AML-193 (cell line): ENCODE data around the gene ADD3.
A peak's percentile ranks its signal among the peaks of the same experiment; 100 is the strongest.

Experiments
- DNase-seq, 2 experiments: peaks; one replicate each; lab custom pipeline; 2025; lab: John Stamatoyannopoulos, UW

ADD3 gene

GRCh38 chr10:110007701-110008517 is at the start of gene ADD3:
Gene ADD3 (plus strand): TSS chr10:110007984. CDS start chr10:110100654, 92,670 bp downstream.
- DNase-seq: peak; percentile 13 to 34

DNA sequence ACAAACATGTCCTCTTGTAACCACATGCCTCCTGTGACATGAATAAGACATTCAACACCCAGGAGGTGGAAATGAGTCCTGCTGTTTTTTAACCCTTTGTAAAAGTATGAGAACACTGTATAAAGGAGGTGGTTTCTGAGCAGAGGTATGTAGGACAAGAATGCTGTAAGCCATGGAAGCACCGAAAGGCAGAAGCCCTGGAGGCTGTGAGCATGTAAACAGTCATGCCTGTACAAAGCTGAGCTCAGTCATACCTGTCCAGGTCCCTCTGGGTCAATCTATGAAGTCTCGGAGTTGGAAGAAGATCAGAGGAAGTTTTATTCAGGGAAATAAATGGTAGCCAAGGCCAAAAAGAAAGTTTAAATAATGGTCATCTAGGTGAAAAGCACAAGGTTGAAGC is 49.7 kb upstream of the ADD3 start:
- no peak for DNase-seq

DNA sequence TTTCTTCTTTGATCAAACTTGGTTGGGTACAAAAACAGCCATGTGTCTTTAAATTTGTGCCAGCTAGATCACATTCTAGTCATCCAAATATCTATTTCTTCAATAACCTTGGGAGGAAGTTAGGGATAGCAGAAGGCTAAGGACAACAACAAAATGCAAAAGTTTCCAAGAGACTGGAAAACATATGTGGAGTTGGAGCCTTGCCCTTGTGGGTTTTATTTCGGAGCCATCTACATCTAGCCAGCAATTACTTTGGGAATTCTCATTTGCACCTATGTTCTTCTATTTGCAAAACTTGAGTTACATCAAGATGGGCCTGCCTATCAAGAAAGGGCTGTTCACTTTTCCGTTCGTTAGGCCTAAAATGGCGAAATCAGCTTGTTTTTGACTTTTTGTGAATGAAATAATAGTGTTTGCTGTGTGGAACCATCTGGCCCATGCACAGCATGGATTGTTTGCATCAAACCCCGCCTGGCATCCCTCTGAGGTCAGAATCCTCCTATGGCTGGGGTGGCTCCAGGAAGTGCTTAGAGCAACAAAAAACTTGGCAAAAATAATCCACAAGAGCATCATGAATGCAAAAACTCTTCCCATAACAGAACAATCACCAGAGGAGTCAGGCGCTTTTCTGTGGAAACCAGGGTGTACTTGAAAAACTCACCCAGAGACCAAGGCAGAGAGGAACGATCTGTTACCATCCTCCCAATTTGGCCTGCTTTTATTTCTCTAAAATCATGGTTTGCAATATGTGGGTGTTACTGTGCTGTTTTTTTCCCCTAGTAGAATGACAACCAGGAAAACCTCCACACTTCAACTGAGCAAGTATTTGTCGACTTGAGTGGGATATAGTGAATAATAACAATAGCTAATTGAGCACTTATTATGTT is 48.3 kb upstream of the ADD3 start:
- no peak for DNase-seq

GRCh38 chr10:109960682-109961081 is 47.1 kb upstream of the ADD3 start:
- DNase-seq: no peak

DNA sequence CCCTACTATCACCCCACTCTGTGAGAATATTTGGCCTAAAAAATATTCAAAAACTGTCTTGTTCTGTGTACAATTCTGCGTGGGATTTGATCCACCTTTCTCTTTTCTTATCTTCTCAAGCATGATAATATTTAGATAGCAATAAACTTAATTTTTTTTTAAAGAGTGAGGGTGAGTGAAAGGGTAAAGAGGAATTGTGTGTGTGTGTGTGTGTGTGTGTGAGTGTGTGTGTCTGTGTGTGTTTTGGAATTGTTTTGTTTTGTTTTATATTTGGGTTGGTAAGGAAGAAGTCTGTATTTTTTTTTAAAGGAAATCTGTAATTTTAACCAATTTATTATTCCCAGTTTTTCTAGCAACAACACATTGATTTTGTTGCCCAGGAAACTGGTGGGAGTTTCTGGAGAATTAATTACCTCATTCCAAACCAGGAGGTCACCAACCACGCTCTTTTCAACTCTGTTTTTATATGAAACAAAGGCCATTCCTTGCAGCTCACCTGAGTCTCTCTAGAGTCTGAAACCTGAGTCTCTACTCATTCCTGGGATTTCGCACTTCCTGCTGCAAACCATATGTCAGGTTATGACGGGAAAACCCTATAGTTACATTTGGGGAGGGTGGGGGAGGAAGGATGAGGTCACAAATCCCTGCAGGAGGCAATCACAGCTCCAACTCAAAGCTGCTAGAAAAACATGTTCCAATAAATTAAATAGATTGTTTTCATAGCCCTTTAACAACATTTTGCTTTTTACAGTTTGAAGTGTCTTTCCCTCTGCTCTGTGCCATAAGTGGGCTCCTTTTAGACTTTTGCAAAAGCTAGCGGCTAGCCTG is 46.4 kb upstream of the ADD3 start:
- DNase-seq: no peak

DNA sequence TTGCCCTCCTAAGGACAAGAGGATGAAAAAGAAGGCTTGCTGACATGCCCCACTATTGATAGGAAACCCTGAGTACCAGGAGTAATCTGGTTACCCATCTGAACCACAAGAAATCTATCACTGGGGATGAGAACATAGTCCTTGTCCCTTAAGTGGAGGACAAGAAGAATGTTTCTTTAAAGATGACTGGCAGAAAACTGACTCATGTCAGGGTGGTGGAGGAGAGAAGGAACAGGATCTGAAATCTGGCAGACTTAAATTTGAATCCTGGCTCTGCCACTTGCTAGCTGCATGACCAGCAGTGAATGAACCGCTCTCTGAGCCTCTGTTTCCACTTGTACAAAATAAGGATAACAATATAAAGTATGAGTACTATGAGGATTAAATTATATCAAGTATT is 45.5 kb upstream of the ADD3 start:
- DNase-seq: no peak

DNA sequence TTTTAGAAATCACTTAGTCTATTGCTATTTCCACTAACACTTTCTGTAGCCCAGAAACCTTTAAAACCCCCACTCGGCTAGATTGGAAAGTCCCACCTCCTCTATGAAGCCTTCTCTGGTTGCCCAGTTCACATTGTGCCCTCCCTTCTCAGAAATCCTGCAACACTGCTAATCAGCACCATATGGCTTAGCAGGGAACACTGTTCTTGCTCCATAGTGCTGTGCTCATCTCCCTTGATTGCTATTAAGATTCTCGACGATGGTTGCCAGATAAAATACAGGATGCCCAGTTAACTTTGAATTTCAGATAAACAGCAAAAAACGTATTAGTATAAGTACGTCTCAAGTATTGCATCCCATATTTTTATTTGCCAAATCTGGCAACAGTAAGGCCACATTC is 44.3 kb upstream of the ADD3 start:
- no peak for DNase-seq

DNA sequence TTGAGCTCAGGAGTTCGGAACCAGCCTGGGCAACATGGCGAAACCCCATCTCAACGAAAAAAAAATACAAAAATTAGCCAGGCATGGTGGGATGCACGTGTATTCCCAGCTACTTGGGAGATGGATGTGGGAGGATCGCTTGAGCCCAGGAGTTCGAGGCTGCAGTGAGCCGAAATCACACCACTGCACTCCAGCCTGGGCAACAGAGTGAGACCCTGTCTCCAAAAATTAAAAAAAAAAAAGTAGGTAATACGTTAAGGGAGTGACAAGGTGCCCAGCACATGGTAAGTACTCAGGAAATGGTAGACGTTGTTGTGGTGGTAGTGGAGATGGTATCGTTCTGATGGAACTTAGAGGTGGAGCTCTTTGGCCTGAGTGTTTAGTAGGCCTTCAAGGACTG is 43.5 kb upstream of the ADD3 start:
- DNase-seq: no peak

DNA sequence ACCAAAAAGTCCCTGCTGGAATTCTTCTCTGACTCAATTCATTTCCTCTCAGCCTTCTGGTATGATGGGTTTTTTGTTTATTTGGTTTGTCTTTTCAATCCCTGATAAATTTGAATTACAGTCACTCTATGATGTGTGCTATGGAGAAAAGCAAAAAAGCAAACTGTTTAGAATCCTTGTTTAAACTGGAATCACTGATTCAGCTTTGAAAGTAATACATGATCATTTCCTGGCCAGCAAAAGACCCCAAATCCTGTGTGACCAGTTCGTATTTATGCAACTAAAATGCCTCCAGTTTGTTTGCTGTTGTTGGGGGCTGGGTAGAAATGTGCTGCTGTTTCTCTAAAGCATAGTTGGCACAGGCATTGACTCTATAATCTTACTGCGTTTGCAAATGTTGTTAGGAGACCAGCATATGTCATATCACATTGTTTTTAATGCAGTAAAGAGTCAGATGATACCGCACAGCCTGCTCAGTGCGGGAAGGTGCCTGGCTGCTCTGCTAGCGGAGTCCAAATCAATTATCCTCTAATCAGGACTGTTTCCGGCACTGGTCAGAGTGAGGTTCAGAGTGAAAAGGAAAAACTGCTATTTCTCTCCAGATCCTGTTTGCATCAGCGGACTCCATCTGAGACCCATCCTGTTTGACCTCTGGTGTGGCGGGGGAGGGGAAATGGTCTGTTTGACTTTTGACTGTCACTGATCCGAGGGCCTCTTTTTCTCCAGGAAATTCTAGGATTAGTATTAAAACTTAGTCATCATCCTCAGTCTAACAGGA is 40.6 kb upstream of the ADD3 start:
- no peak for DNase-seq

- DNase-seq: no peak
Observed at GRCh38 chr10:109967739-109968088, 40.1 kb upstream of the ADD3 start.

GRCh38 chr10:109968953-109969759 is 38.6 kb upstream of the ADD3 start:
- no peak for DNase-seq

DNA sequence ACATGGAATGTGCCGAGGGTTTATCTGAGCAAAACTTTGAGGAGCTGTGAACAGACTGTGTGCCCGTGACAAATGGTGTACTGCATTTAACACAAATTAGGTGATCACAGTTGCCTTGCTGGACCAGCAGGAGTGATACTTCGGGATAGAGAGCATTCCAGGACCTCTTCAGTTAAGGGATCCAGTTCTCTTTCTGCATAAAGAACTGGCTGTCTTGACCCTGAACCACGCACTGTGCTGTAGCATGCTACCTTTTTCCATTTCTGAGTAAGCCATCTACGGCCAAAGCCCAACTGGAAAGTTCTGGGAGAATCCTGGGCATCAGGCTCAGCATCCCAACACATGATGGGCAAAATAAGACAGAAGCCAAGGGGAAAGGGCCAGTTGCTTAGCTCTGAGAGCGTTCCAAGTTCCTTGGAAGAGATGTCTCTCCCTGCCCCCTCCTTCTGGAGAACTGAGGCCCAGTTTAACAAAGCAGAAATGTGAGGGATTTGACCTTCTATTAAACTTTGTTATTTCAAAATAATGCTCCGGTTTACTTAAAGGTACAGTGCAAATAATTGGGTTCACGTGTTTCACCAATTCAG is 37.9 kb upstream of the ADD3 start:
- no peak for DNase-seq

DNA sequence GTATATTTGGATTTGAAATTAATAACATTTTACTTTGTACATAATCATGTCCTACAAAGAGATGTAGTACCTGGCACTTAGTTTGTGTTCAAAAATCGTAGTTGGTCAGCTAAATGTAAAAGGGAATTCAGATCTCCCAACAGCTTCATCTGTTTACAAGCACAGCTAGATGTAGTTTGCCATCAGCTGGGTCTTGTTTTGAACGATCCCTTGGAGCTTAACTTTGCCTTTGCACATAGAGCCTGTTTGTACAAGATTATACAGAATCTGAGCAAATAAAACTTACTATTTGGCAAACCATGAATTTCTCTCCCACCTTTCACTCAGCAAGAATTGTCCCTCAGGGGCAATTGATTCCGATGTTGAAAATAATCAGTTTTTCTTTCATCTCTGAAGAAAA is 36.1 kb upstream of the ADD3 start:
- DNase-seq: no peak

DNA sequence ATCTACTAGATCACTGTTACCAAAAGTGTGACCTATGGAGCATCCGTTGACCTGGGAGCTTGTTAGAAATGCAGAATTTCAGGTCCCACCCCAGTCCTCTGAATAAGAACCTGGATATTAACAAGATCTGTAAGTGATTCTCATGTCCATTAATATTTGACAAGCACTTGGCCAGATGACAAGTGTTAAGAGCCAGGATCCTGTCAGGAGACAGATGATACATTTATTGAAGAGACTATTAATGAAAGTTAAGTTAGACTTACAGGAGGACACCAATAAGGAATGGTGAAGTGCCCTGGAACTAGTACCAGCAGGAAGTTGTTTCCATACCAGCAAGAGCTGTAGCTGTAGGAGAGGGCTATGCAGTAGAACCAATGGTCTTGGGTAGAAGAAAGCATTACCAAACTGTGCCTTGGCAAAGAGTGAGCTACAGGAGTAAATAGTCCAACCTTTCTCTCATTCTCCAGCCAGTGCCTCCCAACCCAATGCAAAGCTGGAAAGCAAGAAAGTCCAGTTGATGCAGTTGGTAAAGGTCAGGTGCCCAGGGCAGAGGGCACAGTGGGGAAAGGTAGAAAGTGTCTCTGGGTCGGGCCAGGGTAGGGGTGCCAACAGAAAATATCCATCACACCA is 35.3 kb upstream of the ADD3 start:
- DNase-seq: no peak

GRCh38 chr10:109973326-109973829 is 34.4 kb upstream of the ADD3 start:
- no peak for DNase-seq

DNA sequence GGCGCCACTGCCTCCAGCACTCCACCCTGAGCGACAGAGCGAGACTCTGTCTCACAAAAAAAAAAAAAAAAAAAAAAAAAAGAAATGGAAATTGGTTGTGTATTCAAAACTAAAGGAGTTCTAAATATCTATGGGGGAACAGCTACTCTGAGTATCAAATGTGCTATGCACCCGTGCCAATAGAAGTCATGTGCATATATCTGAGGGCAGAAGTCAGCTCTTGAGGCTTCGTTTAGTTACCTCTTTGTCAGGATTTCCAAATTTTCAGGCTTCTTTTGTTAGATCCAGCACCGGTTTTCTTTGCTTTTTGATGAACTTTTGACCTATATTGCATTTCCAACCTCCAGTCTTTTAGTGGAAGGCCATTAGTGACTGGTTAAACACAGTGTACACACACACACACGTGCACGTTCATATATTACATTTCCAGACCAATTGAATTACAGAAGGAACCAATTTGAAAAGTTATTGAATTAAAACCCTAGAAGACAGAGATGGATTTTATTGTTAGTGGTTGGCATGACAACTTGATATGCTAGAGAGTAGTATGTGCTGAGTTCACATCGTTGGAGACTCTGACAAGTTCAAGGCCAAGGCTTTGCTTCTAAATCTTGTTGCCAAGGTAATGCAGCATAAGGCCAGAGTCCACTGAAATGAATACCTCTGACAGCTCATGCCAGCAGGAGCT is 33.1 kb upstream of the ADD3 start:
- DNase-seq: no peak

DNA sequence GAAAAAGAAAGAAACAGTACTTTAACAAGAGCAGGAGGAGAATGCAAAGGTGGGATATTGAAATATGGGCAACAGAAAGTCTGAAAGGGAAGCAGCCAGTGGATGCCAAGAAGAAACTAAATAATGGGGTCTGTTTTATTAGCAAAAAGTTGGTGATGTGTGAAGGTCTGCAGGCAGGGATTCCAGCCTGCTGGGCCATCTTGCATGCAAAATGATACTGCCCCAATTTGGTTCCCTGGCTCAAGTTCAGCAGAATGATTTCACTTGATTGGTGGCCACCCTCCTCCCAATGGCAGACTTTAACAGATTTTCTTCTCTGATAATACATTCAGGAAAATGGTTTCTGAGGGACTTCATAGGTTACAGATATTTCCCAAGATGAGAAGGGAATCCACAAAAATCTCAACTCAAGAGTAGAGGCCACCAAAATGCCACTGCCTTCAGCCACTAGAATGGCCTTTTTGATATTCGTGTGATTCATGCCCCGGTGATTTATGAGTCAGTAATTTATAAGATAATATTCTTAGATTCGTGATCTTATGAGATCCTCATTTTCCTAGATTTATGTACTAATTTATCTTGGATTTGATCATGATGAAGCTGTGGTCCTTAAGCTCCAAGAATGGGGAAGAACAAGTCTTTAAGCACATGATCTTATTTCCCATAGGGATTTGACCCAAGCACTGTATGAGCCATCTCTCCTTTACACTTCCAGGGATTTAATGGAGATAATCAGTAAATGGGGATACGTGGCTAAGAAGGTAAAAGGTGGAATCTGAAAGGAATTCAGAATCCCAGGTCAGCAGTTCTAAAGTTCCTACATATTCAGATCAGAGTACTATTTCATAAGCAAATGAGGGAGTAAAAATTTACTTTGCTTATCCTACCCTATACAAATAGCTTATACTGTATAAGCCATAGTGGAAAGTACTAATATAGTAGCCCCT is 32.3 kb upstream of the ADD3 start:
- DNase-seq: no peak

DNA sequence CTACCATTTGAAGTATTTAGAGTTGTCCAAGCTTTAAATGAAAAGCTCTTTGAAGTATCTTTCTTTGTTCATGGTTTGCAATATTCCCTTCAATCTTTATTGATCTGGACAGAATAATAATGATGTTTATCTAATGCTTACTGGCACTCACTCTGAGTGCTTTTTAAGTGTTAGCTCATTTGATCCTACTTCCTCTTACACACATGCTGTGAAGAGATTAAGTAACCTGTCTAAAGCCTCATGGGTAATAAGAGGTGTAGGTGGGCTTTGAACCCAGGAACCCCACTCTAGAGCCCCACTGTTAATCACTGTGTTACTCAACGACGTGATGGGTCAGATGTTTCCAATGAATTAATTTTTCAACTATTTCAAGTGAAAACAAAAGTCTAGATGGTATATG is 31.1 kb upstream of the ADD3 start:
- DNase-seq: peak; percentile 10
